Measurements from ENCODE around the gene ABI1.

GRCh38 chr10:26730552-26730951 lies 130.2 kb downstream of the ABI1 start:
- TF ChIP-seq CTCF (IDR thresholded peaks at IDR 0.05; ENCODE audit: insufficient read depth, low read length), result no peak
- no peak for TF ChIP-seq REST (IDR thresholded peaks at IDR 0.05; ENCODE audit: insufficient replicate concordance, low read depth)
- TF ChIP-seq POLR2AphosphoS5 (IDR thresholded peaks at IDR 0.05; ENCODE audit: low read depth), result no peak

Measured in HL-60 (cell line).